Ovary (tissue), 3 donors: Measurements from ENCODE around the gene MCEMP1.

Source experiments
- POLR2A ChIP-seq: fragments of 450-650 bp; IDR thresholded peaks from one replicate; pipeline ENCODE4 v1.6.1; 2017; ENCODE audit warnings: antibody characterized with exemption, mild to moderate bottlenecking, moderate library complexity
- TF ChIP-seq, protein P1 (sequence below), 3 donors: fragments of 450-650 bp in 2 of 3; fragments of 200-600 bp in 1 of 3; IDR thresholded peaks; one replicate each; pipeline versions ENCODE4 v1.5.1 to v1.8.0; 2016 to 2022; ENCODE audit warnings: antibody characterized with exemption in 3 of 3, mild to moderate bottlenecking in 1 of 3
- donor health status: DM: no; HTN: no; CAD: no.

DNA sequence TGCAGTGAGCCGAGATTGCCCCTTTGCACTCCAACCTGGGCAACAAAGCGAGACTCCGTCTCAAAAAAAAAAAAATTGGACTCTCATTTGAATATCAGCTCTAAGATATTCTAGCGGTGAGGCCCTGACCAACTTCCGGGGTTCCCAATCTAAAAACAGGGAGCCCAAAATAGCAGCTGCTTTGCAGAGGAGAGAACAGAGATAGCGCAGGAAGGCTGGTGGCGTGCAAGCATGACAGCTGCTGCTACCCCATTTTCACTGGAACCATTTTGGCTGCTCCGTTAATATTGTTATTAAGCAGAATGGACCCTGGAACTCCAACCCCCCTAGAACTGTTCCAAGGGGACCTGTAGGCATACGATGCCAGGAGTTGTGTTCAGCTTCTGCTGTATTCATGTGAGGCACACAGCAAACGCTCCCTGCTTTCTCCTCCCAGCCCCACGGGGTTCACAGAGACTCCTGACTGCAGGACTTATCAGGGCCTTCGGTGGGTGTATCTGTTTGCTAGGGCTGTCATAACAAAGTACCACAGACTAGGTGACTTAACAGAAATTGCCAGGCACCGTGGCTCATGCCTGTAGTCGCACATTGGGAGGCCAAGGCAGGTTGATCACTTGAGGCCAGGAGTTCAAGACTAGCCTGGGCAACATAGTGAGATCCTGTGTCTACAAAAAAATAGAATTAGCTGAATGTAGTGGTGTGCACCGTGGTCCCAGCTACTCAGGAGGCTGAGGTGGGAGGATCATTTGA is 28.4 kb upstream of the MCEMP1 start:
- TF ChIP-seq, protein P1, sequence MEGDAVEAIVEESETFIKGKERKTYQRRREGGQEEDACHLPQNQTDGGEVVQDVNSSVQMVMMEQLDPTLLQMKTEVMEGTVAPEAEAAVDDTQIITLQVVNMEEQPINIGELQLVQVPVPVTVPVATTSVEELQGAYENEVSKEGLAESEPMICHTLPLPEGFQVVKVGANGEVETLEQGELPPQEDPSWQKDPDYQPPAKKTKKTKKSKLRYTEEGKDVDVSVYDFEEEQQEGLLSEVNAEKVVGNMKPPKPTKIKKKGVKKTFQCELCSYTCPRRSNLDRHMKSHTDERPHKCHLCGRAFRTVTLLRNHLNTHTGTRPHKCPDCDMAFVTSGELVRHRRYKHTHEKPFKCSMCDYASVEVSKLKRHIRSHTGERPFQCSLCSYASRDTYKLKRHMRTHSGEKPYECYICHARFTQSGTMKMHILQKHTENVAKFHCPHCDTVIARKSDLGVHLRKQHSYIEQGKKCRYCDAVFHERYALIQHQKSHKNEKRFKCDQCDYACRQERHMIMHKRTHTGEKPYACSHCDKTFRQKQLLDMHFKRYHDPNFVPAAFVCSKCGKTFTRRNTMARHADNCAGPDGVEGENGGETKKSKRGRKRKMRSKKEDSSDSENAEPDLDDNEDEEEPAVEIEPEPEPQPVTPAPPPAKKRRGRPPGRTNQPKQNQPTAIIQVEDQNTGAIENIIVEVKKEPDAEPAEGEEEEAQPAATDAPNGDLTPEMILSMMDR (IDR thresholded peaks at IDR 0.05), result no peak
- no peak for TF ChIP-seq POLR2A
